Pons (tissue), 1 donor: Measurements from ENCODE around the gene MICU1.
A peak's percentile ranks its signal among the peaks of the same experiment; 100 is the strongest.

Source experiments
- DNase-seq: peaks from one replicate; pipeline ENCODE4 v3.0.0-alpha.2; 2016; ENCODE audit warnings: low spot score

MICU1 gene

GRCh38 chr10:72344932-72345331, 280.9 kb downstream of the MICU1 start:
- no peak for DNase-seq

- DNase-seq, result no peak
Measured at GRCh38 chr10:72342911-72343310, 283.0 kb downstream of the MICU1 start.

- no peak for DNase-seq
Measured at GRCh38 chr10:72340510-72341261, 285.2 kb downstream of the MICU1 start.

DNA sequence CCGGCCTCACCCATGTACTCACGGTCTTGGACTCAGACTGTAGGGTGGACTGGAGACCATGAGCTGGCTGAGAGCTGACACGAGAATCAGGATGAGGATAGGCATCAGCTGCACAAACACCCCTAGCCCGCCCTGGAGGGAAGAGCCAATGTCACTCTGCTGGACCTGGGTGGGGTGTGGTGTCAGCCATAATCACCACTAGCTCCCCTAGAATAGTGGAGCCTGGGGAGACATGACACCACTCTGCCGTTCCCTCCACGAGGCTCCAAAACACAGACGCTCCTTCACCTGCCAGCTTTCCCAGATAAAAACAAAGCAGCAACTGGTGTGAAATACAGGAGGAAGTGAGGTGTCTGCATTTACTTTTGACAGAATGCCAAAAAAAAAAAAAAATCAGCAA, 287.7 kb downstream of the MICU1 start:
- no peak for DNase-seq

GRCh38 chr10:72337722-72338121, 288.2 kb downstream of the MICU1 start:
- no peak for DNase-seq

DNA sequence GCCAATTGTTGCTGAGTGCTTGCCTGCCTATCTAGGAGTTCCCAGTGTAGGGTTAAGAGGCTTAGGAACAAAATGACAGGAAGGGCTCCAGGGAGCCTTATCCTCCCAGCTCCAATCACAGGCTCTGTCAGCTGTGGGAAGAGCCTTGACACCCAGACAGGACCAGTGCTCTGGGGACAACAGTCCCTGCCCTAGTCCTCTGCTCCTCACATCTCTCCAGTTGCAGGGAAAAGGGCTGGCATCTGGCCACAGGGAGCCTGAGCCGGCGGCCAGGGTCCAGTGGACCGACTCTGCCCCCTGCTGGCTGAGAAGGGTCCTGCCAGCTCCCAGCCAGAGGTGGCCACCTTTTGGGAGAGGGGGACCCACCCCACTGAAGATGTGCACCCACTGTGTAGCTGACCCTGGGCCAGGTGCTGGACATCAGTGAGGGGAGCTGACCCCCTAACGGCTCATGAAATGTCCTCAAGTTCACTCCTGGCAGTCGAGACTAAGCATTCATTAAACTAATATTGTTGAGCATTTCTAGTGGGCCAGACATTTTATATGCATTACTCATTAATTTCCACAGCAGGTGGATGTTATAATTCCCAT, 288.7 kb downstream of the MICU1 start:
- peak; percentile 84 for DNase-seq

DNA sequence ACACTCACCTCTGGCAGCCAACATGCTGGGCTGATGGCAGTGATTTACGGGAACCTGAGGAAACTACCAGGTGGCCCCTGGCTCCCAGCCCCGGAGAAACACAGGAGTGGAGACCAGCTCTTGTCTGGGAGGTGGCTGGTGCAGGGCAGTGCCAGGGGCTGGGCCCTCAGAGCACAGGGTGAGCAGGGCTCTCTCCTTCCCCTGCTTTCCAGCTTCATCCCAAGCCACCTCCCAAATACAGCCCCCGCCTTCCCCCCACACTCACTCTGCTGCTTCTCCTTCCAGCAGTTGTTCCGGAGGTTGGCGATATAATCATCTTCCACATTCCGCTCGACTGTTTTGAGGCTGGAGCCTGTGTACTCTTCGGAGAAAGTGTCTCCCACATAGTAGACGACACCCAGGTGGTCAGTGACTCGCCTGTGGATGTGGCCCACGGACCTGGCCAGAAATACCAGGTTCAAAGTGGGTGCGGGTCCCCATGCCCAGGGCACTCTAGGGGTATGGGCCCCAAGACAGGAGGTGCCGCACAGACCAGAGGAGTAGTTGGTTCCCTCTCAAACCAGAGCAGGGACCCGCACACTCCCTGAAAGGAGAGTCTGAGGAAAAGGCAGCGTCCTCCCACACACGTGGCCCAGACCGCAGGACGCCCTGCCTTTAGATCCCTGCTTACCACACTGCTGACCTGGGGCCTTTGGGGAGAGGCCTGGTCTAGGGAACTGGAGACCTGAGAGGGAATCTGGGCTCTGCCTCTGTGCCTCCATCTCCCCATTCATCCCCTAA, 289.4 kb downstream of the MICU1 start:
- no peak for DNase-seq

- DNase-seq, result no peak
Measured at GRCh38 chr10:72335394-72336258, 290.3 kb downstream of the MICU1 start.

- peak; percentile 78 for DNase-seq
Measured at GRCh38 chr10:72334825-72335393, 291.0 kb downstream of the MICU1 start.

DNA sequence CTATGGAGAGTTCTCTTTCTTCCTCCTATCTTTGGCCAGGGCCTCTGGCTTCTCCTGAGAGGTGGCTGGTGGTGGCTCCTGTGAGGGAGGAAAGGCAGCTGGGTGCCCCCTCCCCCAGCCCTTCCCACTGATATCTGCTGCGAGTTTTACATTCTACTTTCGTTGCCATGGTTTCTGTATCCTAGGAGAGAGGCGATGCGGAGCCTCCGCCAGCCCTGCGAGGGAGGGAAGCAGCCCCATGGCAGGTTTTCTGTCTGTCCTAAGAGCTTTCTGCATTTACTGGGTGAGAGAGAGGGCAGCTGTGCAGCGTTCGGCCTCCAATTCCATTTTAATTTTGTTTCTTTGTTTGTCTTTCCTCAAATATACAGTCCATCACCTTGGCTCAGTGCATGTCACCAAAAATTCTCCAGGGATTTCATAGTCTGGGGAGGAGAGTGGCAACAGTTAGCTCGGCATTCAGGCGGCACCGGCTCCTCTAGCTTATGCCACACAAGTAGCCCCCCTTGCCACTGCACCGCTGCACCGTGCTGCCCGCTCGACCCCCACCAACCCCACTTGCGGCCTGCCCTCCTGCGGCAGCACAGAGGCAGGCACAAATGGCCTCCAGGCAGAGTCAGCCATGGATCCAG, 291.6 kb downstream of the MICU1 start:
- DNase-seq, result no peak

- DNase-seq, result no peak
Measured at GRCh38 chr10:72333112-72334015, 292.5 kb downstream of the MICU1 start.

DNA sequence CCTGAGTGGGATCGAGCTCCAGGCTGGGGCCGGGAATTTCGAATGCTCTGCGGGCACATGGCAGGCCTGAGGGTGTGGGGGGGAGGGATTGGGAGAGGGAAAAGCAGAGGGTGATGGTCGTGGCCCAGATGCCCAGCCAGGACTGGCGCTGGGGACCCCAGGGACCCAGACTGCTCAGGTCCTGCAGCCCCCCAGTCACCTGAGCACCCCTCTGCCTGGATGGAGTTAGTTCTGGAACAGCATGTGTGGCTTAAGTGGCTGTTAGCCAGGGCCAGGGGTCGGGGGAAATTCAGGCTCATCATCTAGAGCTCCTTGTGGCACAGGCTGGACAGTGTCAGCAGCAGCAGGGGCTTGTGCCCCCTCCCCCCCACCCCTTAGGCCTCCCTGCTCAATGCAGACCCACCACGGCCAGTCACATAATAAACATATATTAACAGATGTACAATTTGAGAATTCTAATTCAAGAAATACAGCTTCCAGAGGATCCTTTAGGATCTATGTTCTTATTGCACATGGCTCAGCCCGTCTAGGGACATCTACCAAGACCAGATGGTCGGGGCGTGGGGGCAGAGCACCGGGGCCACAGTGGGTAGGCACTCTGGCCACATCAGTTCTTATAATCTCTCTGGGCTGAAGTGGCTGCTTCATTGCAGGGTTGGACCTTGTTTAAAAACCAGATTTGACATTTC, 293.3 kb downstream of the MICU1 start:
- DNase-seq, result no peak

- DNase-seq, result peak; percentile 94
Measured at GRCh38 chr10:72331575-72332422, 294.1 kb downstream of the MICU1 start.

DNA sequence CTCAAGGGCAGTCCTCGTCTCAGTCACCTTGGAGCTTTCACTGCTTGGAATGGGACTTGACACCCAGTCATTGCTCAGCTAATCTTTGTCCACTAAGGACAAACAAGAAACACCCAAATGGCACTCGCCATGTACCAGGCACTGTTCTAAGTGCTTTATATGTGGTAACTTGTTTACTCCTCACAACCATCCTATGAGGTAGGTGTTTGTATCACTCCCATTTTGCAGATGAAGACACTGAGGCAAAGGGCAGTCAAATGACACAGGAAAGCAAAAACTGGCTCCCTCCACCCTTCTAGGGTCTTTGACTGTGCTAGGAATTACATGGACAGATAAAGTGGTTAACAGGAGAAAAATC, 295.8 kb downstream of the MICU1 start:
- DNase-seq, result no peak

GRCh38 chr10:72329290-72330068, 296.4 kb downstream of the MICU1 start:
- DNase-seq, result no peak

- no peak for DNase-seq
Measured at GRCh38 chr10:72328829-72329204, 297.1 kb downstream of the MICU1 start.

- peak; percentile 82 for DNase-seq
Measured at GRCh38 chr10:72328045-72328828, 297.6 kb downstream of the MICU1 start.
